Bronchial epithelial cell (primary cell): ENCODE data around the gene ZDHHC6. TPM values are rescaled to one million over a fixed set of nuclear protein-coding genes. Genes with fewer than 3 reads are reported as not detected.

Source experiments
- DNase-seq: peaks from one replicate; pipeline ENCODE4 v3.0.0-alpha.2; 2010; ENCODE audit warnings: low read depth
- FAIRE-seq: peaks from 2 replicates; lab custom pipeline; 2011; peaks lifted over from hg19 to GRCh38; lab: Jason Lieb, UNC
- H3K27me3 ChIP-seq: 2 replicates; pipeline ENCODE4 v1.5.1; 2011; ENCODE audit warnings: low read length; ENCODE audit not compliant: control insufficient read depth, insufficient read depth
- H3K36me3 ChIP-seq: 2 replicates; pipeline ENCODE4 v1.5.1; 2011; ENCODE audit warnings: low read length; ENCODE audit not compliant: control insufficient read depth, insufficient read depth
- H3K4me3 ChIP-seq: 2 replicates; pipeline ENCODE4 v1.5.1; 2011; ENCODE audit warnings: mild to moderate bottlenecking, low read depth, low read length, control low read depth
- CTCF ChIP-seq: IDR thresholded peaks from 2 replicates; pipeline ENCODE4 v1.5.1; 2011; ENCODE audit warnings: mild to moderate bottlenecking, moderate library complexity, low read length, control low read depth, inconsistent platforms; ENCODE audit not compliant: insufficient read depth, severe bottlenecking
- total RNA-seq: library from RNA; depleted of rRNA; stranded (reverse); fragments of >200 nt; gene quantifications from 2 replicates; pipeline ENCODE4 v1.2.1, GENCODE V29; 2014

The ZDHHC6 gene
- total RNA-seq, 1 donor from 2014 or later: 23.4 TPM

GRCh38 chr10:112382515-112383235 lies 64.0 kb downstream of the ZDHHC6 start:
- H3K27me3 ChIP-seq: no peaks in the 10 kb centered on the region
- H3K4me3 ChIP-seq: no peak overlapping the region
- no peak for DNase-seq
- no peaks in the 10 kb centered on the region for H3K36me3 ChIP-seq
- TF ChIP-seq CTCF: no peak
- FAIRE-seq: no peak

Other genes starting within 250 kb of the ZDHHC6 start
- not detected in 2 replicates for gene TECTB, start 163.5 kb downstream of the ZDHHC6 start, total RNA-seq
- under 0.01 TPM in 1 of 2 replicates, not detected in the other for gene ACSL5, start 72.8 kb downstream of the ZDHHC6 start, total RNA-seq
- gene VTI1A, start 301 bp upstream of the ZDHHC6 start, total RNA-seq: 36.6 and 42.4 TPM in 2 replicates